Measurements from ENCODE around the gene TMEM120B. TPM values are rescaled to one million over a fixed set of nuclear protein-coding genes. Genes with fewer than 3 reads are reported as not detected.
A peak's percentile ranks its signal among the peaks of the same experiment; 100 is the strongest.
"Not testable (repeated sequence)": the region's sequence is repeated elsewhere in the genome, so short reads cannot be mapped to it uniquely, and the experiment has no call there.

Gene TMEM120B
- total RNA-seq, 1 donor = 7.8 TPM

- peak in 1 of 3 donors; percentile 46 for DNase-seq (ENCODE audit: low read depth in 2 of 3, low spot score in 2 of 3)
Observed at GRCh38 chr12:121708313-121709063, 4.1 kb upstream of the TMEM120B start.

GRCh38 chr12:121709064-121709424, 3.5 kb upstream of the TMEM120B start:
- DNase-seq (ENCODE audit: low read depth in 2 of 3, low spot score in 2 of 3) = not testable (repeated sequence)

- DNase-seq (ENCODE audit: low read depth in 2 of 3, low spot score in 2 of 3) = no peak
Observed at GRCh38 chr12:121709478-121709961, 3.0 kb upstream of the TMEM120B start.

GRCh38 chr12:121711361-121712189, 977 bp upstream of the TMEM120B start:
- DNase-seq (ENCODE audit: low read depth in 2 of 3, low spot score in 2 of 3) = no peak

- peak; percentile 28 to 55 (median 33) for DNase-seq (ENCODE audit: low read depth in 2 of 3, low spot score in 2 of 3)
Observed at GRCh38 chr12:121712190-121712460, 427 bp upstream of the TMEM120B start.

GRCh38 chr12:121713257-121713777, 765 bp downstream of the TMEM120B start:
- no peak for DNase-seq (ENCODE audit: low read depth in 2 of 3, low spot score in 2 of 3)

- no peak for DNase-seq (ENCODE audit: low read depth in 2 of 3, low spot score in 2 of 3)
Observed at GRCh38 chr12:121713793-121714192, 1.2 kb downstream of the TMEM120B start.

- DNase-seq (ENCODE audit: low read depth in 2 of 3, low spot score in 2 of 3) = not testable (repeated sequence)
Observed at GRCh38 chr12:121715055-121715454, 2.5 kb downstream of the TMEM120B start.

GRCh38 chr12:121715862-121716435, 3.4 kb downstream of the TMEM120B start:
- no peak for DNase-seq (ENCODE audit: low read depth in 2 of 3, low spot score in 2 of 3)

- no peak for DNase-seq (ENCODE audit: low read depth in 2 of 3, low spot score in 2 of 3)
Observed at GRCh38 chr12:121717041-121717699, 4.6 kb downstream of the TMEM120B start.

GRCh38 chr12:121718653-121719239, 6.2 kb downstream of the TMEM120B start:
- no peak for DNase-seq (ENCODE audit: low read depth in 2 of 3, low spot score in 2 of 3)

- no peak for DNase-seq (ENCODE audit: low read depth in 2 of 3, low spot score in 2 of 3)
Observed at GRCh38 chr12:121719926-121720414, 7.4 kb downstream of the TMEM120B start.

GRCh38 chr12:121720762-121721161, 8.2 kb downstream of the TMEM120B start:
- no peak for DNase-seq (ENCODE audit: low read depth in 2 of 3, low spot score in 2 of 3)

GRCh38 chr12:121722511-121722910, 10.0 kb downstream of the TMEM120B start:
- no peak for DNase-seq (ENCODE audit: low read depth in 2 of 3, low spot score in 2 of 3)

GRCh38 chr12:121723200-121723599, 10.6 kb downstream of the TMEM120B start:
- no peak for DNase-seq (ENCODE audit: low read depth in 2 of 3, low spot score in 2 of 3)

GRCh38 chr12:121724925-121725324, 12.4 kb downstream of the TMEM120B start:
- no peak for DNase-seq (ENCODE audit: low read depth in 2 of 3, low spot score in 2 of 3)

- no peak for DNase-seq (ENCODE audit: low read depth in 2 of 3, low spot score in 2 of 3)
Observed at GRCh38 chr12:121725423-121725822, 12.9 kb downstream of the TMEM120B start.

GRCh38 chr12:121729021-121729420, 16.5 kb downstream of the TMEM120B start:
- DNase-seq (ENCODE audit: low read depth in 2 of 3, low spot score in 2 of 3) = no peak

GRCh38 chr12:121731473-121731872, 18.9 kb downstream of the TMEM120B start:
- no peak for DNase-seq (ENCODE audit: low read depth in 2 of 3, low spot score in 2 of 3)

GRCh38 chr12:121733849-121734248, 21.3 kb downstream of the TMEM120B start:
- no peak for DNase-seq (ENCODE audit: low read depth in 2 of 3, low spot score in 2 of 3)

Data from hematopoietic multipotent progenitor cell (in vitro differentiated cells).